GM18520 (cell line): ENCODE measurements around the gene DCLK1.

Experiments used
- ATAC-seq: cut with Tn5 transposase; IDR thresholded peaks from one replicate; pipeline ENCODE4 v1.9.1; 2021; ENCODE audit not compliant: unreplicated experiment

DCLK1 gene

GRCh38 chr13:35838356-35838755 is 292.8 kb downstream of the DCLK1 start:
- no peak for ATAC-seq

GRCh38 chr13:35836446-35836845 is 294.7 kb downstream of the DCLK1 start:
- ATAC-seq: no peak

DNA sequence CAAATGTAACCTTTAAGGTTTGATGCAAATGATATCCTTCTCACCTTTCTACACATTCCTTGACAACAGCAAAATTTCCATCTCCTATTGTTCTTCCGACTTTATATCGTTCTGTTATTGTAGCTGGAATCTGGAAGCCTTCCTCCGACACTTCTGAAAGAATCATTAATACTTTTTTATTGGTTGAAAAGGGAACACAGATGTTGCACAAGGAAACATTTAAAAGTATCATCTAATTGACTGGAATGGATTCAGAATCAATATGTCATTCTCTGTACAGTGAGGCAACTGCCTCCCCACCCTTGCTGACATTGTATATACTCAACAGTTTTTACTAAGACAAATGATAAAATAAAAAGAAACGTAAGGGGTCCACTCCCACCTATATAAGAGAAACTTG is 295.2 kb downstream of the DCLK1 start:
- ATAC-seq: no peak

DNA sequence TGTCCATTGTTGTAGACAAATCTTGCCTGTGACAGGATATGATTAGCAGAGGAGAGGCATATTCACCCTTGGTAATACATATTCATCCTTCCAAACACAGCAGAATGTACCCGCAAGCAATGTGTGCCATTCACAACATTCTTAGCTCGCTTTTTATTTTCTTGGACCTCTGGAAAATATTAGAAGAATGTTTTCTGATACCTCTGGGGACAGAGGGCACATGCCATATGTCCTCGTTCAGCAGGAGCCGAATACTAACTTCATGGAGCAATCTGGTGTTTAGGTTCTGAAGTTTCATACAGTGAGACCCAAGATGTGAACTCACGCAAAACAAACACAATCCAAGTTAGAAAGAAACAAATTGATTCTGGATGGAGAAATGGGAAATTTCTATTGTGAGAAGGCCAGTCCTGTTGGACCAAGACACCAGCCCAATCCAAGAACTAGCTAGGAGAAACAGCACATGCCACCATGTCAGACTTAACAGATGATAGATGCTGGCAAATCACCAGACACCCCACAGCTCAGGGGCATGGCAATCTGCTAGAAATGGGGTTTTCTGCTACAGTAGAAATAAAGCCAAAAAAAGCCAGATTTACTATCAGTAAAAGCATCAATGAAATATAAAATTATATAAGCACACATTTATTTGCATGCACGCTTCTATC is 297.4 kb downstream of the DCLK1 start:
- ATAC-seq: no peak

- no peak for ATAC-seq
Observed at GRCh38 chr13:35833031-35833430, 298.2 kb downstream of the DCLK1 start.

GRCh38 chr13:35832551-35832950 is 298.6 kb downstream of the DCLK1 start:
- no peak for ATAC-seq

DNA sequence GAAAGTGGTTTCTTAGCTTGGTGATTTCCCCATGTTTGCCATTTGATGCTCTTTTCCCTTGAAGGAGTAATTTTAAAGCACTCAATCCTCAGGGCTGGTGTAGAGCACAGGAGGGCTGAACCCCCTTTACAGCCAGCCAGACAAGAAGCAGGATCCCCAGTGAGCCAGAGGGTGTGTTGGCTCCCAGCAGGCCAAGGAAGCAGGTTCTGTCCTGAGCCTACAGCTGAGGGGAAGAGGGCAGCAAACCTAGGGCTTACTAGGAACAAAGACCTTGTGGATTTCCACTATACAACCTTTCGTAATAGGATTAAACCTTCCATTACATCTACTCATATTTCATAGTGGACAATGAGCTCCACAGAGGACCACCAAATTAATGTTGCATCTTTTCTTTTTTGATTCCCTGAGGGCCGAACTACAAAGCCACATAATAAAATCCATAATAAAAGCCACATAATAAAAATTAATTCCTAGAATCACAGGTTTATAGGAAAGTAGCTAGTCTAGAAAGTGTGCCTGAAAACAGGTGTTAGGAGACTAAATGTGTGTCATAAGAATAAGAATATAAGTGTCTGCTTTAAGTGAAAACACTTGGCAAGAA is 300.2 kb downstream of the DCLK1 start:
- ATAC-seq: no peak

DNA sequence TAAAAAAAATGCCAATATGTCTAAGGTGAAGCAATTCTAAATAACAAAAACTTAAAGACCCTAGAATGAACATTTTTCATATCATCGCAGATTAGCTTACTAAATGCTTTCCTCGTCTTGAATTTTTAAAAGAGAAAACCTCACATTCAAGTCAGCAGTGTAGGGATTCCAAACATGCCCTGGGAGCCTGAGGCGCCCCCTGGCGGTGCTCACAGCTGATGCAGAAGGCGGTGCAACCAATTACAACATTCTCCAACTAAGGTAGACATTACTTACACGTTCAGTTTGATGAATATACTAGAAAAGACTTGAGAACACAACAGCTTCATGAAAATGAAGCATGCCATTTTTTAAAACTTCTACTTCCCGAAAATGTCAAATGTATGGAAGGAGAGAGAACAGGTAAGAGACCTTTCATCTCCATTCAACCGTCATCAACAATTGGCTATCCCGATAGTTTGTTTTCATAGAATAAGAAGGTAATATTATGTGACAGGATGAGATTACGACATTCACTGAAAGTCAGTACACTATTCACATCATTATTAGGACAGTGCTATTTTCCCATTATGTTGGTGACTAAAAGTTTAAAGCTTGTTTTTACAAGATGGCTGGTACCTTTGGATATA is 304.4 kb downstream of the DCLK1 start:
- no peak for ATAC-seq

GRCh38 chr13:35824825-35825224 is 306.4 kb downstream of the DCLK1 start:
- ATAC-seq: no peak

GRCh38 chr13:35824395-35824794 is 306.8 kb downstream of the DCLK1 start:
- no peak for ATAC-seq

DNA sequence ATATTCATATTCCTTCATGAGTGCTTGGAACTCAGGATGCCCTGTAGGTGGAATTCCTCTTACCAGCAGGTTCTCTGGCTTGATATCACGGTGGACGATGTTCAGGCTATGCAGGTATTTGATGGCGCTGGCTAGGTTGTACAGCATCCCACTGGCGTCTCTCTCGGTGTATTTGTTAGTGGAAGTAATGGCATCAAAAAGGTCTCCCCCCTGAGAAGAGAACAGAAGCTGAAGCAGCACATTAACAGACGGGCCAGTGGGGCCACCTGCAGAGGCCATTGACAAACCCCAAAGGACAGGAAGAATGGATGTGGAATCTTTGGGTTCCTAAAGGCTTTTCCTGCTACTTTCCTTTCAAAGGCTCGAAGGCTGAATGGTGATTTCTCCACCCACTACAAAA is 308.5 kb downstream of the DCLK1 start:
- no peak for ATAC-seq

- no peak for ATAC-seq
Observed at GRCh38 chr13:35818633-35819067, 312.5 kb downstream of the DCLK1 start.

DNA sequence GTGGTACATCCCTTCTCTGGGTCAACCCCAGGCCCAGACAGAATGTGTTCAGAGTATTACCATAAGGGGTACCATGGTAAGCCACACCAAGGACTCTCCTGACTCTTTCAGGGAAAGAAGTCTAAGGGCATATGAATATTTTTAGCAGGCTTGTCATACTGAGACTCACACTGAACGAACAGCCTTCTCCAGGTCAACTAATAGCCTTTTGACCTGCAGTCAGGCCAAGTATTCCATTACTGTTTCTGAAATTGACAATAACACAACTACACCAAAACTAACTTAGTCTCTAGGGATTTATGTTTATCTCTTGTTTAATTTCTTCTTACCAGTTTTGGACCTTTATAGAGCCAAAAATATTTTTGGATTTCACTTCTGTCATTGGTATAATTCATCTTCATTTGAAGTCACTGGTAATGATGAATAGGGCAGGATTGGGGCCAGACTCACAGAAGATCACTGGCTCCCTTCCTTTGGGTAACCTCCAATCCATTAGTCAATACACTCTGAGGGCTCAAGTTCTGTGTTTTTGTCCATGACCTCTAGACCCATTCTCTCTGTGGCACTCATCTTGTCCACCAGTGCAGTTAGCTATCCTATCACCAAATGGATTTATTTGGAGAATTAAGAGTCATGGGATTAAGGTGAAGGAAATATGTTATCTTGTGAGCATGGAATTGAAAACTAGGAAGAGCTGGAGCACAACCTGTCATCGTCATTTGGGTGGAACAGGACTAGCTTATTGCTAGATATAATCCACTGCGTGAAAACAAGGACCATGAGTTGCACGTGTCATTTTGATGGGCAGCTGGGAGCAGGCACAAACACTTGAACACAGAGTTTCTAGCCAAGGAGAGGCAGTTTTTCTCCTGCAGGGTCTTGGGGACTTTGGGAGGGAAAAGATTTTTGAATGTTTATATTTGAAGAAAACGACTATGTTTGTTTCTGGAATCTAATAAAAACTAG is 313.3 kb downstream of the DCLK1 start:
- ATAC-seq: no peak

DNA sequence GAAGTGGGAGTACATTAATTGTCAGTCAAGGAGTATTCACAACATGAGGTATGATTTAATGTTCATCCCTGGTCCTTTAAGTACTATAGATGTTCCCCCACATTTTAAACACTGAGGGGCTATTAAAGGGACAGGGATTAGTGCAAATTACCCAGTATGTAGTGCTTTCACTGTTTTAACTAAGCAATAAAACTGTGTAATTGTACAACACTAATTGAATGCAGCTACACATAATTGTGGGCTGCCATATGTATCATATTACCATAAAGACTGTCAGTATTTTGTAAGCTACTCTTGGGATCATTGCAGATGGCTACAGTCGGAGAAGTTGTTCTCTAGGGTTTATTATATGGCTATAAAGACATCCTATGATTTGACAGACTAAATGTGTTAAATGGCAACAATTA is 316.6 kb downstream of the DCLK1 start:
- ATAC-seq: no peak

GRCh38 chr13:35812736-35813135 is 318.4 kb downstream of the DCLK1 start:
- ATAC-seq: no peak

GRCh38 chr13:35810321-35810720 is 320.9 kb downstream of the DCLK1 start:
- ATAC-seq: no peak

DNA sequence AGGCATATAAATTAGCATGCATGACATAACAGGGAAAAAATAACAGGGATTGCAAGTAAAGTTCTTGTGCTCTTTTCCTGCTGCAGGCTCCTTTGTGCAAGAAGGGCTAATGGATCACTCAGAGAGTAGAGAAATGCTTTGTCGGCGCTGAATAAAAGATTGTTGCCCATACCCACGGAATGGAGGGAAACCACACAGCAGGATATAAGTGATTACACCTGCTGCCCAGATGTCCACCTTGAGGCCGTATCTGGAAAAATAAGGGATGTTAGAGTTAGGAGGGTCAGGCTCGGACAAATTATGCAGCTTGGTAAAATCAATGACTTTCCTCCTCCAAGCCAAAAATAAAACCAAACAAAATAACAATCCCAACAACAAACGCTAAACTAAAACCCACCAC is 322.3 kb downstream of the DCLK1 start:
- ATAC-seq: no peak

GRCh38 chr13:35804901-35805300 is 326.3 kb downstream of the DCLK1 start:
- no peak for ATAC-seq

GRCh38 chr13:35797991-35798390 is 333.2 kb downstream of the DCLK1 start:
- ATAC-seq: no peak

DNA sequence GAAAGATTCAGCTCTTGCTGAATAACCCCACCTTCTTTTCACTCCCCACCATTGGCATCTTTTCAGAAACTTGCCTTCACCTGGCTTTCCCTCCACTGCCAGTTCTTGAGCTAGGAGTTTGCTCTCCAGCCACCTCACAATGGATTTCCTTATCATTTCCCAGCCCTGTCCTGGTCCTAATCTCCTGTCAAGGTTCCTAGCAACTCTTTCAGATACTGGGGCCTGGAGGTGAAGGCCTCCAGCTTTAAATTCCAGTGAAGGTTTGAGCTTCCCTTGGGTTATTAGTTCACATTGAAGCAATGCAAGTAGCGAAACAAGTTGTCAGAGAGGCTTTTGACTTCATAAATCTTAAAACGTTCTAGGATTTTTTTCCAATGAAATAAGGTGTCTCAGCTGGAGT is 333.9 kb downstream of the DCLK1 start:
- ATAC-seq: no peak

GRCh38 chr13:35796623-35797022 is 334.6 kb downstream of the DCLK1 start:
- ATAC-seq: no peak
